ENCODE data around the gene CHST14. TPM values are rescaled to one million over a fixed set of nuclear protein-coding genes. Genes with fewer than 3 reads are reported as not detected.
A peak's percentile ranks its signal among the peaks of the same experiment; 100 is the strongest.

CHST14 gene
- total RNA-seq, 2 experiments from 2014 or later, result 4.3 to 5.1 TPM

- TF ChIP-seq CTCF (IDR thresholded peaks at IDR 0.05), result no peak
- intact Hi-C loops (cut with micrococcal nuclease), result no loop called here
- H3K27me3 Mint-ChIP-seq, result peaks cover 9% of the 10 kb centered on the region
- peaks cover 13% of the 10 kb centered on the region for H3K4me1 Mint-ChIP-seq (ENCODE audit: low read depth)
- POLR2A ChIA-PET, result no interaction called here
- ATAC-seq (no peak), DNase-seq (no peak)
- CTCF ChIA-PET, result interaction anchor here (0.9 to 1.3 kb wide), 3 partner anchors 18 to 222 kb away, joined by 3 read pairs; no protein-coding TSS in a partner anchor
- no peak overlapping the region for H3K27ac Mint-ChIP-seq
- H3K4me3 Mint-ChIP-seq, result no peak overlapping the region
- H3K9me3 Mint-ChIP-seq, result no peaks in the 10 kb centered on the region
- H3K36me3 Mint-ChIP-seq (ENCODE audit: low read depth), result no peaks in the 10 kb centered on the region
Observed at GRCh38 chr15:40501487-40501886, 30.7 kb downstream of the CHST14 start.

- Mint-ChIP-seq H3K27me3 (peaks cover 40% of the 10 kb centered on the region), H3K4me3 (peak overlapping the region; percentile 4), H3K36me3 (ENCODE audit: low read depth) (no peaks in the 10 kb centered on the region), H3K4me1 (ENCODE audit: low read depth) (peaks cover 19% of the 10 kb centered on the region), H3K27ac (no peak overlapping the region), H3K9me3 (no peaks in the 10 kb centered on the region)
- intact Hi-C loops (cut with micrococcal nuclease), result no loop called here
- CTCF ChIA-PET, result interaction anchor here (0.7 to 2.6 kb wide), 18 partner anchors 9 to 169 kb away, joined by 3 to 17 read pairs (median 6); partner anchors contain the start of genes BAHD1, IVD and RPUSD2
- POLR2A ChIA-PET, result no interaction called here
- peak; percentile 79 for TF ChIP-seq CTCF (IDR thresholded peaks at IDR 0.05)
- DNase-seq (peak; percentile 71), ATAC-seq (peak; percentile 85)
Observed at GRCh38 chr15:40506964-40507571, 36.3 kb downstream of the CHST14 start.

GRCh38 chr15:40508216-40508615, 37.4 kb downstream of the CHST14 start:
- intact Hi-C loops (cut with micrococcal nuclease), result no loop called here
- Mint-ChIP-seq H3K27me3 (peaks cover 49% of the 10 kb centered on the region), H3K9me3 (no peaks in the 10 kb centered on the region), H3K4me3 (no peak overlapping the region), H3K4me1 (ENCODE audit: low read depth) (peaks cover 22% of the 10 kb centered on the region), H3K27ac (no peak overlapping the region), H3K36me3 (ENCODE audit: low read depth) (no peaks in the 10 kb centered on the region)
- no peak for TF ChIP-seq CTCF (IDR thresholded peaks at IDR 0.05)
- ChIA-PET POLR2A (interaction anchor here (1.3 kb wide), 1 partner anchor 66 kb away, joined by 4 read pairs; no protein-coding TSS in a partner anchor), CTCF (interaction anchor here (1.0 to 2.6 kb wide), 8 partner anchors 12 to 170 kb away, joined by 3 to 17 read pairs (median 5); partner anchors contain the start of gene BAHD1)
- DNase-seq, result no peak
- no peak for ATAC-seq

- H3K36me3 Mint-ChIP-seq (ENCODE audit: low read depth), result no peaks in the 10 kb centered on the region
- ATAC-seq, result no peak
- no peak for TF ChIP-seq CTCF (IDR thresholded peaks at IDR 0.05)
- ChIA-PET CTCF (no interaction called here), POLR2A (no interaction called here)
- peaks cover 22% of the 10 kb centered on the region for H3K4me1 Mint-ChIP-seq (ENCODE audit: low read depth)
- no peak for DNase-seq
- intact Hi-C loops (cut with micrococcal nuclease), result no loop called here
- no peak overlapping the region for H3K4me3 Mint-ChIP-seq
- H3K27me3 Mint-ChIP-seq, result peaks cover 57% of the 10 kb centered on the region
- no peaks in the 10 kb centered on the region for H3K9me3 Mint-ChIP-seq
- H3K27ac Mint-ChIP-seq, result no peak overlapping the region
Observed at GRCh38 chr15:40510201-40510600, 39.4 kb downstream of the CHST14 start.

GRCh38 chr15:40511093-40511471, 40.3 kb downstream of the CHST14 start:
- no peak for TF ChIP-seq CTCF (IDR thresholded peaks at IDR 0.05)
- peak overlapping the region; percentile 67 for H3K4me3 Mint-ChIP-seq
- H3K9me3 Mint-ChIP-seq, result no peaks in the 10 kb centered on the region
- DNase-seq, result peak; percentile 52
- ChIA-PET POLR2A (no interaction called here), CTCF (no interaction called here)
- peaks cover 58% of the 10 kb centered on the region for H3K27me3 Mint-ChIP-seq
- no peak overlapping the region for H3K27ac Mint-ChIP-seq
- H3K36me3 Mint-ChIP-seq (ENCODE audit: low read depth), result no peaks in the 10 kb centered on the region
- intact Hi-C loops (cut with micrococcal nuclease), result no loop called here
- H3K4me1 Mint-ChIP-seq (ENCODE audit: low read depth), result peaks cover 22% of the 10 kb centered on the region
- ATAC-seq, result peak; percentile 48

All from activated CD8-positive, alpha-beta T cell treated with anti-CD3 and anti-CD28 coated beads for 36 hours (primary cell).